ENCODE results near the gene PKN3. TPM values are rescaled to one million over a fixed set of nuclear protein-coding genes. Genes with fewer than 3 reads are reported as not detected.
A peak's percentile ranks its signal among the peaks of the same experiment; 100 is the strongest.

PKN3 gene
- total and polyA plus RNA-seq, 2 of the 13 experiments (the other 11 are each of a cell fraction or from before 2014, with no cell fraction given): 10.5 to 13.2 TPM

GRCh38 chr9:128723866-128724743 is 21.8 kb downstream of the PKN3 start, which contains the start of gene ZDHHC12 (continued):
- TF ChIP-seq KDM6A (CRISPR knock-in tag; IDR thresholded peaks at IDR 0.05; ENCODE audit: low read depth): no peak
- no peak for TF ChIP-seq NBN (conservative IDR thresholded peaks at IDR 0.05)
- no peak for TF ChIP-seq TRIM24 (CRISPR knock-in tag; IDR thresholded peaks at IDR 0.05)
- TF ChIP-seq MYPOP (CRISPR knock-in tag; IDR thresholded peaks at IDR 0.05): peak; percentile 19; the same call in 1 of the 2 replicates
- TF ChIP-seq E2F1 (CRISPR knock-in tag; IDR thresholded peaks at IDR 0.05): peak; percentile 91
- TF ChIP-seq ADNP (CRISPR knock-in tag; IDR thresholded peaks at IDR 0.05): peak; percentile 99
- TF ChIP-seq ZNF879 (CRISPR knock-in tag; IDR thresholded peaks at IDR 0.05): no peak
- no peak for TF ChIP-seq PAXIP1 (CRISPR knock-in tag; conservative IDR thresholded peaks at IDR 0.05)
- no peak for TF ChIP-seq HOXA7 (CRISPR knock-in tag; IDR thresholded peaks at IDR 0.05)
- TF ChIP-seq RFX1 (IDR thresholded peaks at IDR 0.05): no peak
- peak; percentile 60 for TF ChIP-seq ISL2 (CRISPR knock-in tag; IDR thresholded peaks at IDR 0.05)
- peak; percentile 64; the same call in 1 of the 2 replicates for TF ChIP-seq ZNF747 (CRISPR knock-in tag; IDR thresholded peaks at IDR 0.05; ENCODE audit: borderline replicate concordance)
- peak; percentile 84 for TF ChIP-seq ZNF784 (CRISPR knock-in tag; IDR thresholded peaks at IDR 0.05; ENCODE audit: borderline replicate concordance)
- no peak for TF ChIP-seq TBP (CRISPR knock-in tag; IDR thresholded peaks at IDR 0.05)
- TF ChIP-seq ZNF800 (CRISPR knock-in tag; IDR thresholded peaks at IDR 0.05): no peak
- no peak for TF ChIP-seq DMTF1 (CRISPR knock-in tag; IDR thresholded peaks at IDR 0.05)
- peak; percentile 37 for TF ChIP-seq IKZF4 (CRISPR knock-in tag; IDR thresholded peaks at IDR 0.05; ENCODE audit: borderline replicate concordance, low read depth, not compliant biosample characterization)
